ENCODE data around the gene SORCS2.

The SORCS2 gene

GRCh38 chr4:7734651-7735260 lies 542.4 kb downstream of the SORCS2 start:
- no peak for DNase-seq (ENCODE audit: low read depth)

- no peak for DNase-seq (ENCODE audit: low read depth)
Observed at GRCh38 chr4:7735395-7735794, 543.1 kb downstream of the SORCS2 start.

- no peak for DNase-seq (ENCODE audit: low read depth)
Observed at GRCh38 chr4:7735961-7736360, 543.6 kb downstream of the SORCS2 start.

- no peak for DNase-seq (ENCODE audit: low read depth)
Observed at GRCh38 chr4:7736436-7737267, 544.3 kb downstream of the SORCS2 start.

- DNase-seq (ENCODE audit: low read depth): no peak
Observed at GRCh38 chr4:7737268-7737645, 544.9 kb downstream of the SORCS2 start.

GRCh38 chr4:7737752-7738457 lies 545.6 kb downstream of the SORCS2 start:
- no peak for DNase-seq (ENCODE audit: low read depth)

GRCh38 chr4:7738458-7739076 lies 546.2 kb downstream of the SORCS2 start:
- no peak for DNase-seq (ENCODE audit: low read depth)

- DNase-seq (ENCODE audit: low read depth): no peak
Observed at GRCh38 chr4:7739077-7739917, 547.0 kb downstream of the SORCS2 start.

- DNase-seq (ENCODE audit: low read depth): no peak
Observed at GRCh38 chr4:7739918-7740865, 547.9 kb downstream of the SORCS2 start.

GRCh38 chr4:7740866-7741525 lies 548.7 kb downstream of the SORCS2 start:
- no peak for DNase-seq (ENCODE audit: low read depth)

GRCh38 chr4:7741946-7742806 lies 549.8 kb downstream of the SORCS2 start:
- DNase-seq (ENCODE audit: low read depth): no peak

- DNase-seq (ENCODE audit: low read depth): no peak
Observed at GRCh38 chr4:7742807-7743280, 550.5 kb downstream of the SORCS2 start.

- no peak for DNase-seq (ENCODE audit: low read depth)
Observed at GRCh38 chr4:7744142-7744804, 551.9 kb downstream of the SORCS2 start.

GRCh38 chr4:7745301-7745885 lies 553.1 kb downstream of the SORCS2 start:
- no peak for DNase-seq (ENCODE audit: low read depth)

GRCh38 chr4:7746351-7747061 lies 554.2 kb downstream of the SORCS2 start:
- DNase-seq (ENCODE audit: low read depth): no peak

- no peak for DNase-seq (ENCODE audit: low read depth)
Observed at GRCh38 chr4:7747062-7747385, 554.7 kb downstream of the SORCS2 start.

- DNase-seq (ENCODE audit: low read depth): no peak
Observed at GRCh38 chr4:7747566-7747965, 555.2 kb downstream of the SORCS2 start.

Measured in amniotic epithelial cell (primary cell).